DOHH2 (cell line): ENCODE measurements around the gene RNF44.

Source experiments
- H3F3A ChIP-seq: fragments of 200-600 bp; sonication (generic), shearing (Covaris generic); 2 replicates; pipeline ENCODE4 v1.6.0; 2016; ENCODE audit warnings: antibody characterized with exemption, mild to moderate bottlenecking; ENCODE audit not compliant: control insufficient read depth, insufficient read depth
- H3K27ac ChIP-seq: fragments of 200-600 bp; sonication (generic); 2 replicates; pipeline ENCODE4 v1.5.1; 2014; ENCODE audit warnings: low read depth, mild to moderate bottlenecking, low read length, moderate library complexity
- H3K27me3 ChIP-seq: fragments of 200-600 bp; sonication (generic); 2 replicates; pipeline ENCODE4 v1.6.1; 2014; ENCODE audit warnings: mild to moderate bottlenecking, low read length, mixed read lengths; ENCODE audit not compliant: control insufficient read depth
- H3K36me3 ChIP-seq: fragments of 200-600 bp; sonication (generic); 2 replicates; pipeline ENCODE4 v1.6.1; 2014; ENCODE audit warnings: mild to moderate bottlenecking, low read length, moderate library complexity, mixed read lengths; ENCODE audit not compliant: control insufficient read depth
- H3K4me1 ChIP-seq: fragments of 200-600 bp; sonication (generic); 2 replicates; pipeline ENCODE4 v1.6.1; 2014; ENCODE audit warnings: mild to moderate bottlenecking, low read length, mixed read lengths; ENCODE audit not compliant: control insufficient read depth
- H3K4me2 ChIP-seq: fragments of 200-600 bp; sonication (generic); 2 replicates; pipeline ENCODE4 v1.6.0; 2014; ENCODE audit warnings: mild to moderate bottlenecking, low read length, moderate library complexity
- H3K4me3 ChIP-seq: fragments of 200-600 bp; sonication (generic); 2 replicates; pipeline ENCODE4 v1.5.1; 2014; ENCODE audit warnings: mild to moderate bottlenecking, low read length, mixed read lengths
- H3K79me2 ChIP-seq: fragments of 200-600 bp; sonication (generic); 2 replicates; pipeline ENCODE4 v1.6.1; 2014; ENCODE audit warnings: mild to moderate bottlenecking, low read length, mixed read lengths; ENCODE audit not compliant: control insufficient read depth
- H3K9me2 ChIP-seq: fragments of 200-600 bp; sonication (generic); replicated peaks from 2 replicates; pipeline ENCODE4 v1.6.1; 2014; ENCODE audit warnings: mild to moderate bottlenecking, low read length, mixed read lengths; ENCODE audit not compliant: control insufficient read depth
- H3K9me3 ChIP-seq: fragments of 200-600 bp; sonication (generic); 2 replicates; pipeline ENCODE4 v1.6.1; 2014; ENCODE audit warnings: antibody characterized with exemption, low read length, mixed read lengths; ENCODE audit not compliant: control insufficient read depth, insufficient read depth
- H4K20me1 ChIP-seq: fragments of 200-600 bp; sonication (generic); 2 replicates; pipeline ENCODE4 v1.6.0; 2014; ENCODE audit warnings: low read depth, mild to moderate bottlenecking, antibody characterized with exemption, low read length, moderate library complexity; ENCODE audit not compliant: control insufficient read depth, insufficient read depth
- EZH2phosphoT487 ChIP-seq: fragments of 200-600 bp; sonication (generic); IDR thresholded peaks from 2 replicates; pipeline ENCODE4 v1.6.1; 2017; ENCODE audit warnings: borderline replicate concordance, mild to moderate bottlenecking, antibody characterized with exemption, low read length, moderate library complexity, mixed read lengths
- TF ChIP-seq, protein P1 (sequence below): fragments of 200-600 bp; sonication (generic); IDR thresholded peaks from one replicate; pipeline ENCODE4 v1.5.1; 2014; ENCODE audit warnings: antibody characterized with exemption, mild to moderate bottlenecking, low read depth, low read length; ENCODE audit not compliant: poor library complexity, severe bottlenecking

The RNF44 gene

DNA sequence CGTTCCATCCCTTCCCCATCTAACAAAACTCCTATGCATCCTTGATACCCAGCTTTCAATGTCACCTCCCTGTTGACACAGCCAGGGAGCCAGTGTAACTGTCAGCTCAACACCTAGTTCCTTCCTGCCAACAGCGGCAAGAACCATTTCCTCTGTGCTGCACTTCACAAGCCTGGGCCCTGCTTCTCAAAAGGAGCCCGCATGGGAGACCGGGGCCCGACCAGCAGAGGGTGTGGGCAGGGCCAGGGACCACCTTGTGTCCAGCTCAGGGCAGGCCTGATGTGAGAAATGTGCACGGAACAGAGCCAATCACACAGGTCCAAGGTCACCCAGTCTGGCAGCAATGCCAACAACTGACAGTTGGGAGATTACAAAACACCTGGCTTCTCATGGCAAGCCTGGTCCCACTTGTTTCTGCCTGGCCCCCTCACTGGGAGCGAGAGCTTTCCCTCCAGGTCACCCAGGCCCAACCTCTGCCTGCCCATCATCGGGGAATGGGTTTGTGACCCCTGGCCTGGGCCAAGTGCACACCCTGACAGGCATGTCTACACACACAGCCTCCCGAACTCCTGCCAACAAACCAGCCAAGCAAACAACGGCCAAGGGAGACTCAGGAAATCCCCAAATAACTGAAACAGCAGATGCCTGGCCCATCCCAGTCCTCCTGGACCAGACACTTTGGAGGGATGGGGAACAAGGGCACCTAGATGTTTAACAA is 3.1 kb downstream of the RNF44 start:
- Histone ChIP-seq H3K4me3 (peak overlapping the region; percentile 83), H3K36me3 (peaks cover 68% of the 10 kb centered on the region), H4K20me1 (peaks cover 14% of the 10 kb centered on the region), H3K4me2 (peak overlapping the region; percentile 87), H3K4me1 (peaks cover 76% of the 10 kb centered on the region), H3K27ac (peak overlapping the region; percentile 88), H3F3A (peaks cover 25% of the 10 kb centered on the region), H3K27me3 (no peaks in the 10 kb centered on the region), H3K9me2 (no peaks in the 10 kb centered on the region), H3K9me3 (no peaks in the 10 kb centered on the region), H3K79me2 (peaks cover 55% of the 10 kb centered on the region)
- no peak for TF ChIP-seq EZH2phosphoT487
- TF ChIP-seq, protein P1, sequence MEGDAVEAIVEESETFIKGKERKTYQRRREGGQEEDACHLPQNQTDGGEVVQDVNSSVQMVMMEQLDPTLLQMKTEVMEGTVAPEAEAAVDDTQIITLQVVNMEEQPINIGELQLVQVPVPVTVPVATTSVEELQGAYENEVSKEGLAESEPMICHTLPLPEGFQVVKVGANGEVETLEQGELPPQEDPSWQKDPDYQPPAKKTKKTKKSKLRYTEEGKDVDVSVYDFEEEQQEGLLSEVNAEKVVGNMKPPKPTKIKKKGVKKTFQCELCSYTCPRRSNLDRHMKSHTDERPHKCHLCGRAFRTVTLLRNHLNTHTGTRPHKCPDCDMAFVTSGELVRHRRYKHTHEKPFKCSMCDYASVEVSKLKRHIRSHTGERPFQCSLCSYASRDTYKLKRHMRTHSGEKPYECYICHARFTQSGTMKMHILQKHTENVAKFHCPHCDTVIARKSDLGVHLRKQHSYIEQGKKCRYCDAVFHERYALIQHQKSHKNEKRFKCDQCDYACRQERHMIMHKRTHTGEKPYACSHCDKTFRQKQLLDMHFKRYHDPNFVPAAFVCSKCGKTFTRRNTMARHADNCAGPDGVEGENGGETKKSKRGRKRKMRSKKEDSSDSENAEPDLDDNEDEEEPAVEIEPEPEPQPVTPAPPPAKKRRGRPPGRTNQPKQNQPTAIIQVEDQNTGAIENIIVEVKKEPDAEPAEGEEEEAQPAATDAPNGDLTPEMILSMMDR = peak; percentile 32

DNA sequence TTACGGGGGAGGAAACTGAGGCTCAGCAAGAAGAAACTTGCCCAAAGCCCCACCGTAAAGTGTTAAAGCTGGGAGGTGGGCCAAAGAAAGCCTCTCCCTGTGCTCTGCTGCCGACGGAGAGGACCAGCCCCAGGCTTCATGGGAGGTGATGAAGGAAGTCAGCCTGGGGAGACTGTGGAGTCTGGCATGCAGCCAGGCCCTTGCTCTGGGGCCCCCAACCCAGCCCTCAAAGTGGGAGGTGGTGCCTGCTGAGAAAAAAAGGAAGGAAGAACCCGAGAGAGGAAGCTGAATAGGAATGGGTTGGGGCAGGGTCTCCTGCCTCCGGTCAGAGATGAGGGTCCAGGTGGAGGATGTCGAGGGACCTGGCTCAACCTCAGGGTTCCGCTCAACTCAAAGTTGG is 3.8 kb downstream of the RNF44 start:
- H3K4me2 ChIP-seq = peak overlapping the region; percentile 87
- TF ChIP-seq EZH2phosphoT487 = no peak
- TF ChIP-seq, protein P1 = no peak
- no peaks in the 10 kb centered on the region for H3K9me3 ChIP-seq
- peaks cover 76% of the 10 kb centered on the region for H3K4me1 ChIP-seq
- peaks cover 55% of the 10 kb centered on the region for H3K79me2 ChIP-seq
- H3K4me3 ChIP-seq = peak overlapping the region; percentile 83
- H3K36me3 ChIP-seq = peaks cover 75% of the 10 kb centered on the region
- no peaks in the 10 kb centered on the region for H3K9me2 ChIP-seq
- peaks cover 18% of the 10 kb centered on the region for H3F3A ChIP-seq
- peaks cover 14% of the 10 kb centered on the region for H4K20me1 ChIP-seq
- no peaks in the 10 kb centered on the region for H3K27me3 ChIP-seq
- peak overlapping the region; percentile 88 for H3K27ac ChIP-seq

GRCh38 chr5:176532795-176533194 is 4.4 kb downstream of the RNF44 start:
- Histone ChIP-seq H3F3A (peaks cover 16% of the 10 kb centered on the region), H3K36me3 (peaks cover 81% of the 10 kb centered on the region), H3K27ac (peak overlapping the region; percentile 88), H3K4me1 (peaks cover 77% of the 10 kb centered on the region), H3K4me3 (peak overlapping the region; percentile 83), H3K4me2 (peak overlapping the region; percentile 87), H3K9me2 (no peaks in the 10 kb centered on the region), H3K79me2 (peaks cover 55% of the 10 kb centered on the region), H4K20me1 (peaks cover 14% of the 10 kb centered on the region), H3K9me3 (no peaks in the 10 kb centered on the region), H3K27me3 (no peaks in the 10 kb centered on the region)
- TF ChIP-seq, protein P1 = no peak
- TF ChIP-seq EZH2phosphoT487 = no peak
